Naive thymus-derived CD8-positive, alpha-beta T cell (primary cell): Measurements from ENCODE around the gene SOWAHA. TPM values are rescaled to one million over a fixed set of nuclear protein-coding genes. Genes with fewer than 3 reads are reported as not detected.
"Not testable (repeated sequence)": the region's sequence is repeated elsewhere in the genome, so short reads cannot be mapped to it uniquely, and the experiment has no call there.

ENCODE experiments used
- ATAC-seq, 2 donors: fragments of 150-1000 bp; cut with Tn5 transposase in 1 of 2; sonication (Bioruptor Pico), chemical (Tn5 transposase) in 1 of 2; 1 replicate in 1 of 2; 2 replicates in 1 of 2; pipeline ENCODE4 v1.10.0; 2021; ENCODE audit warnings: mild to moderate bottlenecking in 2 of 2, moderate library complexity in 2 of 2
- POLR2A ChIA-PET: fragments of 350-600 bp; sonication (Branson Sonifier 250); formaldehyde crosslinking; loops from one replicate; lab custom pipeline; 2021; ENCODE audit warnings: antibody characterized with exemption; lab: Charles Lee
- DNase-seq, 10 donors: peaks; one replicate each; pipeline versions ENCODE4 v3.0.0 to v3.0.0-alpha.2; 2020 to 2022
- H3K27ac Mint-ChIP-seq, 10 donors: one replicate each; pipeline ENCODE4 v1.8.0; 2020 to 2022; ENCODE audit warnings: mild to moderate bottlenecking in 10 of 10, mixed read lengths in 10 of 10, moderate library complexity in 4 of 10, inconsistent platforms in 1 of 10
- H3K27me3 Mint-ChIP-seq, 5 donors: one replicate each; pipeline ENCODE4 v1.8.0; 2021 to 2022; ENCODE audit warnings: mixed read lengths in 5 of 5
- H3K36me3 Mint-ChIP-seq, 3 donors: one replicate each; pipeline ENCODE4 v1.8.0; 2020 to 2022; ENCODE audit warnings: mixed read lengths in 3 of 3, mild to moderate bottlenecking in 2 of 3, inconsistent platforms in 1 of 3
- H3K4me1 Mint-ChIP-seq, 4 donors: one replicate each; pipeline ENCODE4 v1.8.0; 2021 to 2022; ENCODE audit warnings: mixed read lengths in 4 of 4
- H3K4me3 Mint-ChIP-seq, 10 donors: one replicate each; pipeline ENCODE4 v1.8.0; 2020 to 2022; ENCODE audit warnings: mild to moderate bottlenecking in 10 of 10, mixed read lengths in 10 of 10, moderate library complexity in 6 of 10, inconsistent platforms in 1 of 10
- H3K9me3 Mint-ChIP-seq, 9 donors: one replicate each; pipeline ENCODE4 v1.8.0; 2020 to 2022; ENCODE audit warnings: mixed read lengths in 9 of 9, mild to moderate bottlenecking in 3 of 9, inconsistent platforms in 1 of 9, moderate library complexity in 1 of 9
- polyA plus RNA-seq, 3 donors: library from polyadenylated mRNA; unstranded; fragments of 300-500 nt; fragmentation: Illumina TruSeq; gene quantifications; one replicate each; pipeline ENCODE4 v1.2.3, GENCODE V29; 2021
- total RNA-seq, 8 experiments: library from RNA in 2 of 8; stranded (reverse) in 2 of 8; gene quantifications; one replicate each; pipeline ENCODE4 v1.2.3 and lab custom pipeline; 2021 to 2026

Gene SOWAHA
- total and polyA plus RNA-seq, 5 experiments from 2014 or later, result not detected

DNA sequence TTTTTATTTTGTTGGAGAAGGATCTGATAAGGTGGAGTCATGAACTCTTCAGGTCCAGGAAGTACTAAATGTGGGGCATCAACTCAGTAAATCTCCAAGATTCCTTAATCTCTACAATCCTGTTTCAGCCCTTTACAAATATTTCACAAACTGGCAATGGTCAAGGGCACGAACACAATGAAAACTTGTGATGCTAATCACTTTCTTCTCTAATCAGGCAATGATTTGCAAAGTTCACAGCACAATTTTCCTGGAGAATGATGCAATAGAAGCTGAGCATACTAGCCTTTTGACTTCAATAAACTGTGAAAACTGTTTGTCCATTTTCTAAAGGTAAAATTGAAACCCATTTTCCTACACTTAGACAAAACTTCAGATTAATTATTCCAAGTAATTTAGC lies 36.2 kb downstream of the SOWAHA start:
- no peak for ATAC-seq
- H3K4me1 Mint-ChIP-seq, result no peaks in the 10 kb centered on the region
- no peak overlapping the region for H3K27ac Mint-ChIP-seq
- H3K4me3 Mint-ChIP-seq, result no peak overlapping the region
- H3K36me3 Mint-ChIP-seq, result no peaks in the 10 kb centered on the region
- peaks cover 0 to 9% (median 4%) of the 10 kb centered on the region in 5 donors for H3K27me3 Mint-ChIP-seq
- POLR2A ChIA-PET, result no interaction called here
- DNase-seq, result no peak
- H3K9me3 Mint-ChIP-seq, result no peaks in the 10 kb centered on the region

DNA sequence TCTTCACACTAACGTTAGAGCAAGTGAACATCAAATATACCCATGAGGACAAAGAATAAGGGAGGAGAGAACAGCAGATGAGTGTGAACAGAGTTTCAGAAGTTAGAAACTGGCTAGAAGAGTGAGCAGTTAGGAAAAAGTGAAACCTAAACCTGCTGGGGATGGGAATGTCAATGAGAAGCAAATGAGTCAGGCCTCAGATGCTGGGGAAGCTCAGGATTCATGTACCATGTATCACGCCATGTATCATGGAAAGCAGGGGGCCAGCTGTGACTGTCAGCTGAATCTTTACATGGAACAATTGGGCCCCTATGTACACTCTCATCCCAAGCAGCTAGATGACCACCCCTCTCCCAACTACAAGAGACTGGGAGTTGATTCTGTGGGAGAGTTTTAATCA lies 37.0 kb downstream of the SOWAHA start:
- ATAC-seq, result no peak
- H3K27ac Mint-ChIP-seq, result peak overlapping the region in 1 of 10 donors; percentile 53
- H3K4me1 Mint-ChIP-seq, result no peaks in the 10 kb centered on the region
- H3K4me3 Mint-ChIP-seq, result no peak overlapping the region
- POLR2A ChIA-PET, result interaction anchor here (0.8 kb wide), 1 partner anchor 8 kb away, joined by 3 read pairs; no protein-coding TSS in a partner anchor
- DNase-seq, result no peak
- H3K36me3 Mint-ChIP-seq, result no peaks in the 10 kb centered on the region
- H3K27me3 Mint-ChIP-seq, result peaks cover 0 to 9% (median 4%) of the 10 kb centered on the region in 5 donors
- H3K9me3 Mint-ChIP-seq, result no peaks in the 10 kb centered on the region

GRCh38 chr5:132853323-132853722 lies 40.2 kb downstream of the SOWAHA start:
- Mint-ChIP-seq H3K27ac (no peak overlapping the region), H3K4me1 (no peaks in the 10 kb centered on the region)
- ATAC-seq, result no peak

GRCh38 chr5:132853790-132854189 lies 40.7 kb downstream of the SOWAHA start:
- Mint-ChIP-seq H3K4me3 (no peak overlapping the region), H3K4me1 (no peaks in the 10 kb centered on the region), H3K9me3 (no peaks in the 10 kb centered on the region), H3K27me3 (peaks cover 4 to 10% (median 7%) of the 10 kb centered on the region in 5 donors), H3K27ac (no peak overlapping the region), H3K36me3 (no peaks in the 10 kb centered on the region)
- POLR2A ChIA-PET, result no interaction called here
- no peak for ATAC-seq
- DNase-seq, result no peak

More at GRCh38 chr5:132853323-132853722, 40.2 kb downstream of the SOWAHA start:
- DNase-seq, result no peak
- H3K9me3 Mint-ChIP-seq, result no peaks in the 10 kb centered on the region
- H3K27me3 Mint-ChIP-seq, result peaks cover 4 to 9% (median 7%) of the 10 kb centered on the region in 5 donors
- H3K4me3 Mint-ChIP-seq, result no peak overlapping the region
- POLR2A ChIA-PET, result no interaction called here
- no peaks in the 10 kb centered on the region for H3K36me3 Mint-ChIP-seq

DNA sequence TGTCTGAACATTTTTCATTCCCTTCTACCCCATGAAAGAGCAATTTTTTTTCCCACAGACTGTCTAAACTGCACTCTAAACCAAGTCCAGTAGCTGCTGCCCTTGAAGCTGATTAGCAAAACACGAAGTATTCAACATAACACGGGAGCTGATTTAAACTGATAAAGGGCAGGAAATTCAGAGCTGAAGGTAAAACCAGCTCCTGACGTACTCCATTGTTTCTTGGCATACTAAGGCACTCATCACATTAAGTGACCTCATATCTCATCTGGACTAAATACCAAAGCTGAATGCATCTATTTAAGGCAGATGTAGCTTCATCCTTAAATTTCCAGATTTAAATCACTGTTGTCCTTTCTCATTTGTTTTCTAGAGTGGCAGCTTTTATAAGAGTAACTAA lies 41.2 kb downstream of the SOWAHA start:
- H3K27ac Mint-ChIP-seq, result no peak overlapping the region
- POLR2A ChIA-PET, result interaction anchor here (0.6 kb wide), 1 partner anchor 178 kb away, joined by 5 read pairs; no protein-coding TSS in a partner anchor

DNA sequence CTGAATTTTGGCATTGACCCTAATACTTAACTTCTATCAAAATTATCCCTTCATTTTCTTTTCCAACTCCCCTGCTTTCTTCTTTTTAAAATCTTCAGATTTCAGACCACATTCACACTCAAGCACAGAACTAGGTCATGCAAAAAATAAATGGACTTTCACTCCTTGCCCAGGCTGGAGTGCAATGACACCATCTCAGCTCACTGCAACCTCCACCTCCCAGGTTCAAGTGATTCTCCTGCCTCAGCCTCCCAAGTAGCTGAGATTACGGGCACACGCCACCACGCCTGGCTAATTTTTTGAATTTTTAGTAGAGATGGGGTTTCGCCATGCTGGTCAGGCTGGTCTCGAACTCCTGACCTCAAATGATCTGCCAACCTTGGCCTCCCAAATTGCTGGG lies 41.9 kb downstream of the SOWAHA start:
- POLR2A ChIA-PET, H3K4me3 Mint-ChIP-seq, DNase-seq, H3K36me3 Mint-ChIP-seq, H3K27me3 Mint-ChIP-seq, H3K4me1 Mint-ChIP-seq, H3K9me3 Mint-ChIP-seq, ATAC-seq: not testable (repeated sequence)
- peak overlapping the region in 1 of 10 donors; percentile 2 for H3K27ac Mint-ChIP-seq

More for the DNA sequence above, 41.2 kb downstream of the SOWAHA start:
- Mint-ChIP-seq H3K9me3 (no peaks in the 10 kb centered on the region), H3K27me3 (peaks cover 4 to 10% (median 7%) of the 10 kb centered on the region in 5 donors), H3K4me1 (no peaks in the 10 kb centered on the region), H3K4me3 (no peak overlapping the region), H3K36me3 (no peaks in the 10 kb centered on the region)
- ATAC-seq (no peak), DNase-seq (no peak)

DNA sequence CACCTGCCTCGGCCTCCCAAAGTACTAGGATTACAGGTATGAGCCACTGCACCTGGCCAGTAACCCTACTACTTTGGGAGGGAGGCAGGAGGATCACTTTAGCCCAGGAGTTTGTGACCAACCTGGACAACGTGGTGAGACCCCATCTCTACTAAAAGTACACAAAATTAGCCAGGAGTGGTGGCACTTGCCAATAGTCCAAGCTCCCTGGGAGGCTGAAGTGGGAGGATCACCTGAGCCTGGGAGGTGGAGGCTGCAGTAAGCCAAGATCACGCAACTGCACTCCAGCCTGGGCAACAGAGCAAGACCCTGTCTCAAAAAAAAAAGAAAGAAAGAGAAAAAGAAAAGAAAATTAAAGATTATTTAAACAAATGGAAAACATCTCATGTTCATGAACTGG lies 42.9 kb downstream of the SOWAHA start:
- H3K4me3 Mint-ChIP-seq, result no peak overlapping the region
- no peaks in the 10 kb centered on the region for H3K9me3 Mint-ChIP-seq
- no peak overlapping the region for H3K27ac Mint-ChIP-seq
- POLR2A ChIA-PET, result interaction anchor here (0.7 kb wide), 1 partner anchor 69 kb away, joined by 3 read pairs; no protein-coding TSS in a partner anchor
- no peak for ATAC-seq
- peaks cover 4 to 10% (median 7%) of the 10 kb centered on the region in 5 donors for H3K27me3 Mint-ChIP-seq
- no peaks in the 10 kb centered on the region for H3K4me1 Mint-ChIP-seq
- DNase-seq, result no peak
- no peaks in the 10 kb centered on the region for H3K36me3 Mint-ChIP-seq

DNA sequence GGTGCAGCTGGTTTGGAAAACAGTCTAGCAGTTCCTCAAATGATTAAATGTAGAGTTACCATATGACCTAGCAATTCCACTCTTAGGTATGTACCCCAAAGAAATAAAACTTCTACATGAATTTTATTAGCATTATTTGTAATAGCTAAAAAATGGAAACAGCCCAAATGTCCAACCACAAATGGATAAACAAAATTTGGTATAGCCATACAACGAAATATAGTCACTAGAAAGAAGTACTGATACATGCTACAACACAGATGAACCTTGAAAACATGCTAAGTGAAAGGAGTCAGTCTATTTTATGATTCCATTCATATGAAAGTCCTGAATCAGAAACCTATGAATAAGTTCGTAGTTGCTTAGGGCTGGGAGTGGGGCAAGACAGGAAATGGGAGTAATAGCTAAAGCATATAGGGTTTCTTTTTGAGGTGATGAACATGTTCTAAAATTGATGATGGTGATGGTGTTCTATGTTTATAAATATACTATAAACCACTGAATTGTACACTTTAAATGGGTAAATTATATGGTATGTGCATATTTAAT lies 46.9 kb downstream of the SOWAHA start:
- no peak overlapping the region for H3K4me3 Mint-ChIP-seq
- H3K9me3 Mint-ChIP-seq, result no peaks in the 10 kb centered on the region
- peaks cover 0 to 8% (median 4%) of the 10 kb centered on the region in 5 donors for H3K27me3 Mint-ChIP-seq
- H3K27ac Mint-ChIP-seq, result no peak overlapping the region
- H3K36me3 Mint-ChIP-seq, result no peaks in the 10 kb centered on the region
- POLR2A ChIA-PET, result no interaction called here
- H3K4me1 Mint-ChIP-seq, result peaks cover 0 to 2% (median 0%) of the 10 kb centered on the region in 4 donors
- ATAC-seq (no peak), DNase-seq (no peak)

DNA sequence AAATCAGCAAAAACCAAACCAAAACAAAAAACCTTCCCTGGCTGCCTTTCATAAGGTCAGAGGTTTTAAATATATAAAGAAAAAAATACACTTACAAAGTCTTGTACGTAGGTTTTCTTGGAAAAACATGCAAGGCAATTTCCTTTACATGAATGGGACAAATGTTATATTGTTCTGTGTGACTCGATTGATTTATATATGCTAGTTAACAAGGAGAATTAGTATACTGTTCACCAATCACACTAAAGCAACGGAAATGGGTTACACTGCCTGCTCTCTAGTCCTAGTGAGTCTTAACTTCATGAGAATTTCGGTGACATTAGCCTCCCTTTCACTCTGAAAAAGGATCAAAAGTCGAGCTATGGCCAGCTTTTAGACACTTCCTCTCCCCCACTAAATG lies 47.6 kb downstream of the SOWAHA start:
- POLR2A ChIA-PET, result no interaction called here
- no peaks in the 10 kb centered on the region for H3K9me3 Mint-ChIP-seq
- ATAC-seq (no peak), DNase-seq (no peak)
- peaks cover 3 to 8% (median 6%) of the 10 kb centered on the region in 4 donors for H3K4me1 Mint-ChIP-seq
- no peaks in the 10 kb centered on the region for H3K36me3 Mint-ChIP-seq
- no peak overlapping the region for H3K4me3 Mint-ChIP-seq
- H3K27me3 Mint-ChIP-seq, result peaks cover 0 to 5% (median 1%) of the 10 kb centered on the region in 5 donors
- no peak overlapping the region for H3K27ac Mint-ChIP-seq

- H3K4me1 Mint-ChIP-seq, result peaks cover 11 to 28% (median 27%) of the 10 kb centered on the region in 4 donors
- H3K27me3 Mint-ChIP-seq, result no peaks in the 10 kb centered on the region
- peak in 2 of 10 donors; percentile 7 to 10 for DNase-seq
- ATAC-seq, result peak; percentile 19 to 39
- POLR2A ChIA-PET, result interaction anchor here (0.5 to 2.6 kb wide), 4 partner anchors 14 to 309 kb away, joined by 3 to 18 read pairs (median 10); partner anchors contain the start of genes AFF4, HSPA4 and RAD50
- H3K4me3 Mint-ChIP-seq, result peak overlapping the region; percentile 93 to 100 (median 99)
- peak overlapping the region; percentile 98 to 100 (median 100) for H3K27ac Mint-ChIP-seq
- H3K36me3 Mint-ChIP-seq, result peaks cover 0 to 23% (median 3%) of the 10 kb centered on the region in 3 donors
- H3K9me3 Mint-ChIP-seq, result no peaks in the 10 kb centered on the region
Measured at GRCh38 chr5:132865668-132866341, 52.7 kb downstream of the SOWAHA start.

Other genes starting within 250 kb of the SOWAHA start
- gene IL13, start 155.1 kb upstream of the SOWAHA start, total RNA-seq, result under 1 TPM in 1 of 2 experiments, not detected in 1; 0.31 TPM
- gene IL13, start 155.1 kb upstream of the SOWAHA start, polyA plus RNA-seq, result not detected
- not detected for gene IL4, start 139.3 kb upstream of the SOWAHA start, total RNA-seq
- not detected for gene IL4, start 139.3 kb upstream of the SOWAHA start, polyA plus RNA-seq
- gene KIF3A, start 75.8 kb upstream of the SOWAHA start, total RNA-seq, result 10 to 100 TPM; 15.1 to 16.9 TPM
- gene KIF3A, start 75.8 kb upstream of the SOWAHA start, polyA plus RNA-seq, result 10 to 100 TPM in 2 of 3 donors, 1 to 10 TPM in 1; 8.5 to 13.5 (median 11.5) TPM
- 10 to 100 TPM in 1 of 2 experiments, 1 to 10 TPM in 1; 10.0 to 10.2 TPM for gene CCNI2, start 65.9 kb upstream of the SOWAHA start, total RNA-seq
- gene CCNI2, start 65.9 kb upstream of the SOWAHA start, polyA plus RNA-seq, result 1 to 10 TPM; 1.1 to 2.8 (median 1.7) TPM
- 1 to 10 TPM; 5.8 to 6.6 TPM for gene SEPTIN8, start 36.1 kb upstream of the SOWAHA start, total RNA-seq
- 1 to 10 TPM in 2 of 3 donors, under 1 TPM in 1; 0.82 to 1.2 (median 1.1) TPM for gene SEPTIN8, start 36.1 kb upstream of the SOWAHA start, polyA plus RNA-seq
- not detected for gene SHROOM1, start 17.3 kb downstream of the SOWAHA start, total RNA-seq
- not detected for gene SHROOM1, start 17.3 kb downstream of the SOWAHA start, polyA plus RNA-seq
- gene GDF9, start 53.2 kb downstream of the SOWAHA start, total RNA-seq, result 1 to 10 TPM; 1.2 to 1.7 TPM
- under 1 TPM in 2 of 3 donors, not detected in 1; 0.30 to 0.45 TPM for gene GDF9, start 53.2 kb downstream of the SOWAHA start, polyA plus RNA-seq
- gene UQCRQ, start 53.3 kb downstream of the SOWAHA start, total RNA-seq, result 100 to 1,000 TPM; 101 to 114 TPM
- 100 to 1,000 TPM; 594 to 702 (median 638) TPM for gene UQCRQ, start 53.3 kb downstream of the SOWAHA start, polyA plus RNA-seq
- gene LEAP2, start 60.4 kb downstream of the SOWAHA start, total RNA-seq, result 1 to 10 TPM; 4.7 to 6.8 TPM
- gene LEAP2, start 60.4 kb downstream of the SOWAHA start, polyA plus RNA-seq, result 1 to 10 TPM in 1 of 3 donors, under 1 TPM in 2; 0.64 to 2.1 (median 0.77) TPM
- gene AFF4, start 150.3 kb downstream of the SOWAHA start, total RNA-seq, result 10 to 100 TPM; 70.3 to 74.4 TPM
- gene AFF4, start 150.3 kb downstream of the SOWAHA start, polyA plus RNA-seq, result 10 to 100 TPM; 16.5 to 20.9 (median 17.7) TPM
- 10 to 100 TPM; 17.8 to 22.4 TPM for gene ZCCHC10, start 213.2 kb downstream of the SOWAHA start, total RNA-seq
- 10 to 100 TPM; 28.7 to 36.9 (median 33.8) TPM for gene ZCCHC10, start 213.2 kb downstream of the SOWAHA start, polyA plus RNA-seq
- gene HSPA4, start 238.7 kb downstream of the SOWAHA start, total RNA-seq, result 10 to 100 TPM; 64.0 to 73.3 TPM
- 10 to 100 TPM; 32.8 to 40.4 (median 37.7) TPM for gene HSPA4, start 238.7 kb downstream of the SOWAHA start, polyA plus RNA-seq